Effector CD4-positive, alpha-beta T cell (primary cell): ENCODE measurements around the gene ATG2B.

Experiments used
- DNase-seq: peaks from one replicate; pipeline ENCODE4 v3.0.0-alpha.2; 2020
- total RNA-seq: gene quantifications from one replicate; lab custom pipeline; 2026; lab: John Stamatoyannopoulos, UW

The ATG2B gene
- 138 reads per million, percentile 88 among the genes with 10 or more reads in this experiment for total RNA-seq

- peak; percentile 97 for DNase-seq
These were observed at the start of gene ATG2B, which contains the start of gene GSKIP for GRCh38 chr14:96362965-96363750. Gene ATG2B, minus strand, starts transcription at chr14:96363341. Its CDS starts 365 bp downstream, at chr14:96362976. Gene GSKIP, plus strand, starts transcription at chr14:96363526. Its CDS starts 18,722 bp downstream, at chr14:96382248.

GRCh38 chr14:96410119-96410518, 47.0 kb upstream of the ATG2B start:
- no peak for DNase-seq

GRCh38 chr14:96409701-96410100, 46.6 kb upstream of the ATG2B start:
- no peak for DNase-seq

GRCh38 chr14:96408608-96409007, 45.5 kb upstream of the ATG2B start:
- no peak for DNase-seq

- DNase-seq = no peak
These were observed 44.9 kb upstream of the ATG2B start for GRCh38 chr14:96407935-96408570.

GRCh38 chr14:96405677-96406076, 42.5 kb upstream of the ATG2B start:
- no peak for DNase-seq

- no peak for DNase-seq
These were observed 40.3 kb upstream of the ATG2B start for GRCh38 chr14:96403409-96403808.

- no peak for DNase-seq
These were observed 37.4 kb upstream of the ATG2B start for GRCh38 chr14:96400495-96400894.

- DNase-seq = no peak
These were observed 36.3 kb upstream of the ATG2B start for GRCh38 chr14:96399405-96399804.

- no peak for DNase-seq
These were observed 35.8 kb upstream of the ATG2B start for GRCh38 chr14:96398921-96399320.

- no peak for DNase-seq
These were observed 35.3 kb upstream of the ATG2B start for GRCh38 chr14:96398432-96398831.

- DNase-seq = no peak
These were observed 31.1 kb upstream of the ATG2B start for GRCh38 chr14:96394047-96394815.

- DNase-seq = no peak
These were observed 30.0 kb upstream of the ATG2B start for GRCh38 chr14:96393071-96393691.

- peak; percentile 99 for DNase-seq
These were observed 28.4 kb upstream of the ATG2B start for GRCh38 chr14:96391293-96392118.

- DNase-seq = no peak
These were observed 27.8 kb upstream of the ATG2B start for GRCh38 chr14:96390965-96391292.

GRCh38 chr14:96385385-96385784, 22.2 kb upstream of the ATG2B start:
- no peak for DNase-seq

- DNase-seq = no peak
These were observed 21.6 kb upstream of the ATG2B start for GRCh38 chr14:96384740-96385139.

GRCh38 chr14:96384053-96384452, 20.9 kb upstream of the ATG2B start:
- DNase-seq = no peak

GRCh38 chr14:96383445-96383844, 20.3 kb upstream of the ATG2B start:
- DNase-seq = no peak

- no peak for DNase-seq
These were observed 17.6 kb upstream of the ATG2B start for GRCh38 chr14:96380735-96381134.

GRCh38 chr14:96376093-96376492, 13.0 kb upstream of the ATG2B start:
- no peak for DNase-seq

- no peak for DNase-seq
These were observed 10.4 kb upstream of the ATG2B start for GRCh38 chr14:96373538-96373937.
